Gastrocnemius medialis (tissue), 4 donors: ENCODE data around the gene NANOG.
"Not testable (repeated sequence)": the region's sequence is repeated elsewhere in the genome, so short reads cannot be mapped to it uniquely, and the experiment has no call there.

ENCODE experiments used
- CTCF ChIP-seq, 5 experiments: fragments of 450-650 bp in 3 of 5; fragments of 200-600 bp in 2 of 5; sonication (generic) in 2 of 5; IDR thresholded peaks in 4 of 5; conservative IDR thresholded peaks in 1 of 5; 1 replicate in 4 of 5; 2 replicates in 1 of 5; pipeline ENCODE4 v1.5.1; 2016 to 2019; ENCODE audit warnings: antibody characterized with exemption in 5 of 5, mild to moderate bottlenecking in 3 of 5, moderate library complexity in 3 of 5
- POLR2A ChIP-seq, 2 donors: fragments of 450-650 bp; IDR thresholded peaks; one replicate each; pipeline ENCODE4 v1.6.1; 2017; ENCODE audit warnings: antibody characterized with exemption in 2 of 2, mild to moderate bottlenecking in 2 of 2, moderate library complexity in 2 of 2

- TF ChIP-seq CTCF (IDR thresholded peaks at IDR 0.05 in 4 of 5, conservative IDR thresholded peaks at IDR 0.05 in 1 of 5); POLR2A (IDR thresholded peaks at IDR 0.05): not testable (repeated sequence)
These were observed 33.5 kb upstream of the NANOG start for GRCh38 chr12:7755668-7756067.
